HepG2 (cell line): Measurements from ENCODE around the gene GFRA4. TPM values are rescaled to one million over a fixed set of nuclear protein-coding genes. Genes with fewer than 3 reads are reported as not detected.

Experiments used
- ATAC-seq: fragments of 200-7000 bp; cut with Tn5 transposase; 3 replicates; pipeline ENCODE4 v1.9.1; 2020; ENCODE audit warnings: mild to moderate bottlenecking, moderate library complexity
- BruUV-seq: library from RNA; stranded (reverse); fragments of 400-500 nt; replicated peaks from 2 replicates; lab custom pipeline; 2021; lab: Mats Ljungman, UMichigan
- CTCF ChIA-PET: fragments of 300-600 bp; formaldehyde crosslinking; extraction: SDS; loops from one replicate; lab custom pipeline; 2021; ENCODE audit warnings: low total read pairs, inconsistent platforms, low intra/inter-chr PET ratio; lab: Yijun Ruan, JAX
- POLR2A ChIA-PET: fragments of 350-600 bp; sonication (Branson Sonifier 250); formaldehyde crosslinking; loops from one replicate; lab custom pipeline; 2020; ENCODE audit warnings: antibody characterized with exemption, inconsistent platforms; lab: Yijun Ruan, JAX
- DNase-seq: peaks from one replicate; pipeline ENCODE4 v3.0.0-alpha.2; 2015; ENCODE audit warnings: low spot score
- FAIRE-seq: peaks from 3 replicates; lab custom pipeline; 2011; peaks lifted over from hg19 to GRCh38; lab: Jason Lieb, UNC
- H2AFZ ChIP-seq: one replicate; pipeline ENCODE4 v1.6.1; 2011; ENCODE audit warnings: low read length, inconsistent platforms
- H3K27ac ChIP-seq: fragments of 300-600 bp; 3 replicates; pipeline ENCODE4 v1.8.0; 2011; ENCODE audit warnings: mixed run types, mild to moderate bottlenecking, mixed read lengths, low read length, inconsistent platforms; ENCODE audit not compliant: insufficient read depth; ENCODE audit errors: extremely low read length
- H3K27me3 ChIP-seq, 2 experiments: fragments of 200-600 bp in 1 of 2; 2 replicates in 1 of 2; 3 replicates in 1 of 2; pipeline versions ENCODE4 v1.6.0 to v1.8.0; 2011; ENCODE audit warnings: low read length in 2 of 2, mild to moderate bottlenecking in 2 of 2, moderate library complexity in 2 of 2, inconsistent platforms in 1 of 2; ENCODE audit not compliant: insufficient read depth in 2 of 2, control insufficient read depth in 1 of 2
- H3K36me3 ChIP-seq, 2 experiments: fragments of 200-600 bp in 1 of 2; replicated peaks in 1 of 2; 2 replicates in 1 of 2; 3 replicates in 1 of 2; pipeline versions ENCODE4 v1.5.1 to v1.8.0; 2011; ENCODE audit warnings: low read length in 2 of 2, inconsistent platforms in 1 of 2; ENCODE audit not compliant: insufficient read depth in 2 of 2, control insufficient read depth in 1 of 2
- H3K4me1 ChIP-seq: 2 replicates; pipeline ENCODE4 v1.5.1; 2012; ENCODE audit warnings: low read length, inconsistent platforms; ENCODE audit not compliant: insufficient read depth
- H3K4me2 ChIP-seq: 2 replicates; pipeline ENCODE4 v1.6.0; 2011; ENCODE audit warnings: low read depth, low read length, inconsistent platforms
- H3K4me3 ChIP-seq, 3 experiments: fragments of 200-600 bp in 1 of 3; sonication (generic), shearing (Covaris generic) in 1 of 3; replicated peaks in 1 of 3; 2 replicates each; pipeline ENCODE4 v1.5.1; 2011 to 2016; ENCODE audit warnings: low read length in 3 of 3, inconsistent platforms in 2 of 3, low read depth in 2 of 3, mild to moderate bottlenecking in 2 of 3, control low read depth in 1 of 3, mixed read lengths in 1 of 3; ENCODE audit not compliant: insufficient read depth in 1 of 3
- H3K79me2 ChIP-seq: one replicate; pipeline ENCODE4 v1.6.1; 2011; ENCODE audit warnings: low read length, inconsistent platforms; ENCODE audit not compliant: insufficient read depth
- H3K9ac ChIP-seq: 2 replicates; pipeline ENCODE4 v1.6.0; 2011; ENCODE audit warnings: mild to moderate bottlenecking, low read depth, low read length, inconsistent platforms; ENCODE audit not compliant: insufficient read depth
- H3K9me3 ChIP-seq: 2 replicates; pipeline ENCODE4 v1.5.1; 2012; ENCODE audit warnings: mild to moderate bottlenecking, low read length
- H4K20me1 ChIP-seq: 2 replicates; pipeline ENCODE4 v1.6.0; 2011; ENCODE audit warnings: inconsistent platforms, mild to moderate bottlenecking, low read length, moderate library complexity; ENCODE audit not compliant: insufficient read depth
- DR1 ChIP-seq: sonication (generic); formaldehyde crosslinking; IDR thresholded peaks from 2 replicates; pipeline ENCODE4 v1.8.0; 2021; ENCODE audit warnings: mild to moderate bottlenecking, missing genetic modification reagents, inconsistent platforms
- MEIS2 ChIP-seq: sonication (generic); formaldehyde crosslinking; IDR thresholded peaks from 2 replicates; pipeline ENCODE4 v1.9.0; 2021; ENCODE audit warnings: mild to moderate bottlenecking, missing genetic modification reagents
- PAX8 ChIP-seq: sonication (generic); formaldehyde crosslinking; IDR thresholded peaks from 2 replicates; pipeline ENCODE4 v1.8.0; 2022; ENCODE audit warnings: mild to moderate bottlenecking, missing genetic modification reagents, borderline replicate concordance
- SIX4 ChIP-seq: sonication (generic); formaldehyde crosslinking; IDR thresholded peaks from 2 replicates; pipeline ENCODE4 v1.4.0; 2020; ENCODE audit warnings: missing genetic modification reagents
- SRF ChIP-seq: IDR thresholded peaks from 2 replicates; pipeline ENCODE4 v1.6.1; 2011; ENCODE audit warnings: mild to moderate bottlenecking, low read depth, low read length, moderate library complexity
- STAT5B ChIP-seq: sonication (generic); formaldehyde crosslinking; IDR thresholded peaks from 2 replicates; pipeline ENCODE4 v1.4.0; 2020; ENCODE audit warnings: missing genetic modification reagents
- THYN1 ChIP-seq: sonication (generic); formaldehyde crosslinking; IDR thresholded peaks from 2 replicates; pipeline ENCODE4 v1.8.1; 2023; ENCODE audit warnings: low read depth, mild to moderate bottlenecking, moderate library complexity, missing genetic modification reagents, borderline replicate concordance
- ZFP36L2 ChIP-seq: sonication (generic); formaldehyde crosslinking; IDR thresholded peaks from 2 replicates; pipeline ENCODE4 v1.4.0; 2020; ENCODE audit warnings: missing genetic modification reagents
- ZNF766 ChIP-seq: sonication (generic); formaldehyde crosslinking; IDR thresholded peaks from 2 replicates; pipeline ENCODE4 v1.5.0; 2020; ENCODE audit warnings: missing genetic modification reagents, borderline replicate concordance
- in situ Hi-C: cut with HindIII; loops from 2 replicates; pipeline ENCODE4 v1.10.0; 2017; ENCODE audit warnings: low pct_unique_long_range_greater_than_20kb; ENCODE audit not compliant: extremely low pct_ligation_motif_present
- intact Hi-C: fragments of 100-400 bp; cut with micrococcal nuclease; formaldehyde crosslinking; loops from one replicate; pipeline ENCODE4 v1.10.0; 2022; ENCODE audit not compliant: unreplicated experiment
- polyA plus RNA-seq, 8 experiments: library from polyadenylated mRNA; depleted of rRNA in 3 of 8; stranded (reverse) in 7 of 8; unstranded in 1 of 8; fragments of >200 nt; fragmentation: Illumina TruSeq in 4 of 8; extraction: Trizol in 4 of 8; gene quantifications; 2 replicates each; pipeline versions ENCODE4 v1.2.1 to v1.2.3, GENCODE V29; 2011 to 2016; ENCODE audit warnings: low read depth in 4 of 8, missing spikeins in 1 of 8, mixed read lengths in 1 of 8; ENCODE audit not compliant: insufficient read depth in 1 of 8
- total RNA-seq, 5 experiments: library from RNA; depleted of rRNA; stranded (reverse); fragments of >200 nt; fragmentation: Illumina TruSeq; extraction: Trizol; gene quantifications; 2 replicates each; pipeline ENCODE4 v1.2.3, GENCODE V29; 2016; ENCODE audit warnings: low read depth in 1 of 5
- TF ChIP-seq, protein P1 (sequence below): sonication (generic); formaldehyde crosslinking; conservative IDR thresholded peaks from 2 replicates; pipeline ENCODE4 v1.5.0; 2020; ENCODE audit warnings: missing genetic modification reagents
- TF ChIP-seq, protein P2 (sequence below): sonication (generic); formaldehyde crosslinking; IDR thresholded peaks from 2 replicates; pipeline ENCODE4 v1.4.0; 2020; ENCODE audit warnings: missing genetic modification reagents
- TF ChIP-seq, protein P3 (sequence below): sonication (generic); formaldehyde crosslinking; IDR thresholded peaks from 2 replicates; pipeline ENCODE4 v1.5.1; 2020; ENCODE audit warnings: missing genetic modification reagents, mild to moderate bottlenecking, borderline replicate concordance
- TF ChIP-seq, protein P4 (sequence below): sonication (generic); formaldehyde crosslinking; IDR thresholded peaks from 2 replicates; pipeline ENCODE4 v1.9.0; 2021; ENCODE audit warnings: missing genetic modification reagents, borderline replicate concordance

Gene GFRA4
- total and polyA plus RNA-seq, 2 of the 13 experiments (the other 11 are each of a cell fraction or from before 2014, with no cell fraction given), result not detected

DNA sequence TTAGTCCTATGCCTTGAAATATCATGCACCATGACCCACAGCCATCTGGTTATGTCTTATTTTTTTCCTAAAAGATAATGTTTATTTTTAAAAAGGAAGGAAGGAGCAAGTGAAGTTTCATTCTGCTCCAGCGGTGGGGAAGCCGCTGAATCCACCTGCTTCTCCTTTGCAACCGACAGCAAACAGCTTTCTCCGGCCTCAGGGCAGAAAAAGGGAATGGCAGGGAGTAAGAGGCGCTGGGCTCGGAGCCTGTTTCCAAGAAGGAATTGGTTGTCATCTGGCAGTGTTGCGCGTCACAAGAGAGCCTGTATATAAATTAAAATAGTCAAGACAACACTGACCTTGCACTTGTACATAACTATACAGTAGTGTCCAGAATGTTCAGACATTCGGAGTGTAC is 14.2 kb downstream of the GFRA4 start (continued):
- TF ChIP-seq, protein P1, sequence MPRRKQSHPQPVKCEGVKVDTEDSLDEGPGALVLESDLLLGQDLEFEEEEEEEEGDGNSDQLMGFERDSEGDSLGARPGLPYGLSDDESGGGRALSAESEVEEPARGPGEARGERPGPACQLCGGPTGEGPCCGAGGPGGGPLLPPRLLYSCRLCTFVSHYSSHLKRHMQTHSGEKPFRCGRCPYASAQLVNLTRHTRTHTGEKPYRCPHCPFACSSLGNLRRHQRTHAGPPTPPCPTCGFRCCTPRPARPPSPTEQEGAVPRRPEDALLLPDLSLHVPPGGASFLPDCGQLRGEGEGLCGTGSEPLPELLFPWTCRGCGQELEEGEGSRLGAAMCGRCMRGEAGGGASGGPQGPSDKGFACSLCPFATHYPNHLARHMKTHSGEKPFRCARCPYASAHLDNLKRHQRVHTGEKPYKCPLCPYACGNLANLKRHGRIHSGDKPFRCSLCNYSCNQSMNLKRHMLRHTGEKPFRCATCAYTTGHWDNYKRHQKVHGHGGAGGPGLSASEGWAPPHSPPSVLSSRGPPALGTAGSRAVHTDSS (CRISPR knock-in tag), result no peak
- TF ChIP-seq SRF (no peak), THYN1 (no peak), MEIS2 (no peak), ZFP36L2 (no peak), ZNF766 (CRISPR knock-in tag) (no peak)

DNA sequence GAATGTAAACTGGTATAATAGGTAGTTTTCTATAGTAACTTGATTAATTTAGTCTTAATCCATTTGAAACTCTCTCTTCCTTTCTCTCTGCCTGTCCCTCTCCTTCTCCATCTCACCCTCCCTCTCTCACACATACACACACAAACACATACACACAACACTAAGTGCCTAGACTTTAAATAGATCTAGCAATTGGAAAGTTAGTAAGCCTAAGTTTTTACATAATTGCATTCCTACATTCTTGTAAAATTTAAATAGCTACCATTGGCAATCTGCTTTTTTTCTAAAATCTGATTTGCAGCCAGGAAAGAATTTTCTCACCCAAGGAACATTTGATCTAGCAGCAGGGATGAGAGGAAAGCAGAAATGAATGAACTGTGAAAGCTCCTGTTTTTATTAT is 15.7 kb downstream of the GFRA4 start:
- ATAC-seq, result no peak
- Histone ChIP-seq H3K36me3 (peaks cover 15 to 47% of the 10 kb centered on the region in 2 experiments), H3K79me2 (no peaks in the 10 kb centered on the region), H3K9ac (no peak overlapping the region), H3K27me3 (no peaks in the 10 kb centered on the region), H3K27ac (no peak overlapping the region), H2AFZ (no peak overlapping the region), H3K4me2 (no peak overlapping the region), H3K4me3 (no peak overlapping the region), H4K20me1 (no peaks in the 10 kb centered on the region), H3K4me1 (no peaks in the 10 kb centered on the region), H3K9me3 (no peaks in the 10 kb centered on the region)
- BruUV-seq, result no TSS peak
- intact Hi-C loops, result no loop called here
- POLR2A ChIA-PET, result no interaction called here
- in situ Hi-C loops, result no loop called here
- CTCF ChIA-PET, result no interaction called here
- DNase-seq, result no peak
- FAIRE-seq, result no peak
- no peak for TF ChIP-seq SIX4 (CRISPR knock-in tag)
- TF ChIP-seq STAT5B (CRISPR knock-in tag), result no peak
- TF ChIP-seq, protein P2, sequence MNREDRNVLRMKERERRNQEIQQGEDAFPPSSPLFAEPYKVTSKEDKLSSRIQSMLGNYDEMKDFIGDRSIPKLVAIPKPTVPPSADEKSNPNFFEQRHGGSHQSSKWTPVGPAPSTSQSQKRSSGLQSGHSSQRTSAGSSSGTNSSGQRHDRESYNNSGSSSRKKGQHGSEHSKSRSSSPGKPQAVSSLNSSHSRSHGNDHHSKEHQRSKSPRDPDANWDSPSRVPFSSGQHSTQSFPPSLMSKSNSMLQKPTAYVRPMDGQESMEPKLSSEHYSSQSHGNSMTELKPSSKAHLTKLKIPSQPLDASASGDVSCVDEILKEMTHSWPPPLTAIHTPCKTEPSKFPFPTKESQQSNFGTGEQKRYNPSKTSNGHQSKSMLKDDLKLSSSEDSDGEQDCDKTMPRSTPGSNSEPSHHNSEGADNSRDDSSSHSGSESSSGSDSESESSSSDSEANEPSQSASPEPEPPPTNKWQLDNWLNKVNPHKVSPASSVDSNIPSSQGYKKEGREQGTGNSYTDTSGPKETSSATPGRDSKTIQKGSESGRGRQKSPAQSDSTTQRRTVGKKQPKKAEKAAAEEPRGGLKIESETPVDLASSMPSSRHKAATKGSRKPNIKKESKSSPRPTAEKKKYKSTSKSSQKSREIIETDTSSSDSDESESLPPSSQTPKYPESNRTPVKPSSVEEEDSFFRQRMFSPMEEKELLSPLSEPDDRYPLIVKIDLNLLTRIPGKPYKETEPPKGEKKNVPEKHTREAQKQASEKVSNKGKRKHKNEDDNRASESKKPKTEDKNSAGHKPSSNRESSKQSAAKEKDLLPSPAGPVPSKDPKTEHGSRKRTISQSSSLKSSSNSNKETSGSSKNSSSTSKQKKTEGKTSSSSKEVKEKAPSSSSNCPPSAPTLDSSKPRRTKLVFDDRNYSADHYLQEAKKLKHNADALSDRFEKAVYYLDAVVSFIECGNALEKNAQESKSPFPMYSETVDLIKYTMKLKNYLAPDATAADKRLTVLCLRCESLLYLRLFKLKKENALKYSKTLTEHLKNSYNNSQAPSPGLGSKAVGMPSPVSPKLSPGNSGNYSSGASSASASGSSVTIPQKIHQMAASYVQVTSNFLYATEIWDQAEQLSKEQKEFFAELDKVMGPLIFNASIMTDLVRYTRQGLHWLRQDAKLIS (CRISPR knock-in tag), result no peak
- TF ChIP-seq, protein P3, sequence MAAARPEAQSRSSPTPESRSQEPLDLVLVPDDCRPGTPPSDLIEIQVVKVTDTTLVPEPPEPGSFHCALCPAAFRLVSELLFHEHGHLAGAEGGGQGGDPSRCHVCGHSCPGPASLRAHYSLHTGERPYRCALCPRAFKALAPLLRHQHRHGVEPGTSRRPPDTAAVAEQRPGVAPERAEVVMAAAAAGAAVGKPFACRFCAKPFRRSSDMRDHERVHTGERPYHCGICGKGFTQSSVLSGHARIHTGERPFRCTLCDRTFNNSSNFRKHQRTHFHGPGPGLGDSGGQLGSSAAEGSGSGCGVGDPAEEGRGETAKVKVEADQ (CRISPR knock-in tag), result no peak
- TF ChIP-seq DR1 (CRISPR knock-in tag), result no peak
- TF ChIP-seq, protein P4, sequence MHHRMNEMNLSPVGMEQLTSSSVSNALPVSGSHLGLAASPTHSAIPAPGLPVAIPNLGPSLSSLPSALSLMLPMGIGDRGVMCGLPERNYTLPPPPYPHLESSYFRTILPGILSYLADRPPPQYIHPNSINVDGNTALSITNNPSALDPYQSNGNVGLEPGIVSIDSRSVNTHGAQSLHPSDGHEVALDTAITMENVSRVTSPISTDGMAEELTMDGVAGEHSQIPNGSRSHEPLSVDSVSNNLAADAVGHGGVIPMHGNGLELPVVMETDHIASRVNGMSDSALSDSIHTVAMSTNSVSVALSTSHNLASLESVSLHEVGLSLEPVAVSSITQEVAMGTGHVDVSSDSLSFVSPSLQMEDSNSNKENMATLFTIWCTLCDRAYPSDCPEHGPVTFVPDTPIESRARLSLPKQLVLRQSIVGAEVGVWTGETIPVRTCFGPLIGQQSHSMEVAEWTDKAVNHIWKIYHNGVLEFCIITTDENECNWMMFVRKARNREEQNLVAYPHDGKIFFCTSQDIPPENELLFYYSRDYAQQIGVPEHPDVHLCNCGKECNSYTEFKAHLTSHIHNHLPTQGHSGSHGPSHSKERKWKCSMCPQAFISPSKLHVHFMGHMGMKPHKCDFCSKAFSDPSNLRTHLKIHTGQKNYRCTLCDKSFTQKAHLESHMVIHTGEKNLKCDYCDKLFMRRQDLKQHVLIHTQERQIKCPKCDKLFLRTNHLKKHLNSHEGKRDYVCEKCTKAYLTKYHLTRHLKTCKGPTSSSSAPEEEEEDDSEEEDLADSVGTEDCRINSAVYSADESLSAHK (CRISPR knock-in tag), result no peak
- TF ChIP-seq PAX8, result no peak
